Medulla oblongata (tissue), 1 donor: ENCODE data around the gene WDR1.

Source experiments
- DNase-seq: peaks from one replicate; pipeline ENCODE4 v3.0.0-alpha.2; 2015; ENCODE audit errors: extremely low spot score

WDR1 gene

GRCh38 chr4:10116569-10117358, at the start of gene WDR1:
Gene WDR1 (minus strand): TSS chr4:10116799. CDS start chr4:10116666, 133 bp downstream.
- DNase-seq = peak; percentile 95

- DNase-seq = peak; percentile 76
Measured at GRCh38 chr4:10164877-10165283, 48.3 kb upstream of the WDR1 start.

- DNase-seq = no peak
Measured at GRCh38 chr4:10163296-10163695, 46.7 kb upstream of the WDR1 start.

DNA sequence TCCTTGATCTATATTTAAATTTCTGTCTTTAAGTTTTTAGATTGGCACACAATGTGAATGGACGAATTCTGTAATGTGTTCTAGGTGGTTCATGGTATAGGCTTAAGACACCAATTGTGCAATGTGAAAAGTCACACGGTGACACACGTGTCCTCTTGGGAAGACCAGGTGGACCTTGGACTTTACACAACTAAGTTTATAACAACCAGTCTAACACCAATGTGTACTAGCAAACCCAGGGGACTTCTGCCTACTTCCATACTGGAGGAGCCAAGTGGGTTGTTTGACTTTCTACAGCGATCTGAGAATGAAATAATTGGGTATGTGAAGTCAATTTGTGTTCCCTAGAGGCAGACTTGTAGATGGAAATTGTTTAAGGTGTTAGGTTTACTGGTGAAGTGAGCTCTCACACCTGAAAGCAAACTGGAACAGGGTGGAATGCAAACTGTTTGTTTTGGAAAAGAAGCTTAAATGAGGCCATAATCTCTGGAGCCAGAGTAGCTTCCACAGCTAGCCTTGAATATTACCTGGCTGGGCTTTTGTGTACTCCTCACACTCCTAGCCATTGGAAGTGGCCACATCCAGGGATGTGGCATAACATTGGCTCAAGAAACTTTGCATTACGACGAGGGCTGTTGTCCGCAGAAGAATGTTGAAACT, 45.9 kb upstream of the WDR1 start:
- no peak for DNase-seq

- DNase-seq = no peak
Measured at GRCh38 chr4:10161840-10162239, 45.2 kb upstream of the WDR1 start.

DNA sequence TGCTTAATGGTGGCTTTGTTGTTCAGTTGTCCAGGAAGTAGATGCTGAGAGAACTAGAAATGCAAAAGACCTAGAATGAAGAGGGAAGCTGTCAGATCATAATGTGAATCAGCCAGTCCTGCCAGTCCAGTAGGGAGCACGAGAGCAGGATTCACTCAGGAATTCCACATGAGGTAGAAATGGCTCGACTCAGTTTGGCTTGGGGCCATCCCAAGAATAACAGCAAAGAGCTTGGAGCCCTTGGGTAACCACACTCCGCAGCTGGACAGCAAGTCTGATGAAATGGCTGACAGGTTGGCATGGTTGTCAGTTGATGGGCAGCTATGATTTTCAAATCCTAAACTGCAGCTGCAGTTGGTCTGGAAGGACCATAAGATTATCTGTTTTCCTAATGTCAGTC, 44.5 kb upstream of the WDR1 start:
- no peak for DNase-seq

- DNase-seq = peak; percentile 20
Measured at GRCh38 chr4:10160281-10160856, 43.8 kb upstream of the WDR1 start.

DNA sequence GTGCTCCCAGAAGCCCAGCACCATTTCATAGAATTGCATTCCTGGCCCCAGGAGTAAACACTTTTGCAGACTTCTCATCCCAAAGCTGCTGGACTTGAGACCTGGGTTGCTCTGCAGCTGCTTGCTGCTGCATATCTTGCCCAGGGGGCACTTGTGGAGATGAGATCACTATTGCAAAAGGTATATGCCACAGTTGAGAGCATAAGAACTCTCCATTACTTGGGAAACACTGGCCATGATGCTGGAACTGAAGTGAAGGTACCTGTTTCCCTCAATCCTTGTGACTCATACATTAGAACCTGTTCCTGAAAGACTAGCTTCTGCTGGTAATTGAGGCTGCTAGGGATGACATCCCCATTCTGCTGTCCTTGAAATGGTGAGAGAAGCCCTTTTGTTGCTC, 43.1 kb upstream of the WDR1 start:
- DNase-seq = no peak

- DNase-seq = no peak
Measured at GRCh38 chr4:10158333-10158942, 41.8 kb upstream of the WDR1 start.

DNA sequence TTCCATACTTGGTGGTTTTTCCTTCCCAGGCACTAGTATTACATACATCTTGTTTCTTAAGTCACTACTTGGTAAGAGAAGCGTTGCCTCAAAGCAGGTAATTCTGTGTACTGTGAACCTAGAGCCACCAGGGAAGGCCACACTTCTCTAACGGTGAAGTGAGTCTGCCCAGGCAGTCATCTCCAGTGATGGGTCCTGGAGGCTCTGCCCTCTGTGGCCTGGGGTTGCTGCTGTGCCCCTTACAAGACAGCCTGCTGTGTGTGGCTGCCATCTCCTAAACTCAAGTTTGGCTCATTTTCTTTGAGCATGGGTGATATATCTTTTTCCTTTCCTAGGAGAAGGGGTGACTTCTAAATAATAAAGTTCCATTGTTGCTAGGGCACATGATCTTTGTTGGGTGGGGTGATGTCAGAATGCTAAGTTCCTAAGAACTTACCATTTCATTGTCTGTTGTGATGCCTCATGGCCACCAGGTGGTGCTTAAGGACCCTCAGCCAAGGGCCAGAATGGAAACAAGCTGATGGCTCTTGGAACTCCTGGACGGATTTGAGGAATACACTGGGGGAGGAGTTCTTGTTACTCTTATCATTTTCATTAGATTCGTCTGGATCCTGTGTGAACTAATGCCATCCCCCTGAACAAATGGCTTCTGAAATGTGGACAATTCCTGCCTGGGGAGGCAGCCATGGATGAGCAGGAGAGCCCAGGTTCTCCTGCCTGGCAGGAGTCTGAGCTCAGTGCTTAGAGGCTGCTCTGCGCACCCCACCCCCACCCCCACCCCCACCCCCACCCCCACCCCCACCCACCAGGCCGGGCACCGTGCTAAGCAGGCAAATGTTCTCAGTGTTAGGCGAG, 41.1 kb upstream of the WDR1 start:
- DNase-seq = peak; percentile 80

DNA sequence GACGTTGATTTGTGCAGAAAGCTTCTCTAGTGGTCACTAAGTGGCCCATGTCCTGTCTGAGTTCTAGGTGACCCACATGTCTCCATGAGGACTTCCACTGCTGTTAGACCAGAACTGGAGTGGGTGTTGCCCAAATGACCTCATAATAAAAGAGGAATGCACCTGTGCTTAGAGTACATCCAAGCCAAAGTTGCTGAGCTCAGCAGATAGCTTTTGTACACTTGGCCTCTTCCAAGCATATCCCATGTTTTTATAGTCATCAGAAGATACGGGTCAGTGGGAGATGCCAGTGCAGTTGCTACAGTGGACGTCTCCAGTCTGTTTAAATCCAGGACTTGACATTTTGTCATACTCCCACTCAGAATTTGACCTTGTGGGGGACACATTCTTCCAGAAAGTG, 37.6 kb upstream of the WDR1 start:
- DNase-seq = no peak

DNA sequence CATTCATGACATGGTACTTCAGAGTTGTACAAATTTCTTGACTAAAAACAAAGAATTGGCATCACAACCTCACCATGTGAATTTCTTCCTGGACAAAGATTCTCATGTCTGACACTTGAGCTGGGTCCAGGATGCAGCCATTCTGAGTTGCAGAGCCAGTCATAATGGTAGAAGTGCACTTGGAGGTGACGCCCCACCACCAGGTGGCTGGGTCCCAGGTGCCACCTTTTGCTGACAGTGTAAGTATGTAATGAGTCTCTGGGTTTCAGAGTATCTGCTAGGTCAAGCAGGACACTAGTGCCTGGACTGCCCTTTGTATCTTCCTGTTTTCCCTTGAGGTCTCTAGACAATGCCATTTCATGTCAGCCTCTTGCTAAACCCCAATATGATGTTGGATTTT, 36.6 kb upstream of the WDR1 start:
- no peak for DNase-seq

GRCh38 chr4:10151182-10151581, 34.6 kb upstream of the WDR1 start:
- DNase-seq = no peak

- DNase-seq = no peak
Measured at GRCh38 chr4:10144966-10145365, 28.4 kb upstream of the WDR1 start.

DNA sequence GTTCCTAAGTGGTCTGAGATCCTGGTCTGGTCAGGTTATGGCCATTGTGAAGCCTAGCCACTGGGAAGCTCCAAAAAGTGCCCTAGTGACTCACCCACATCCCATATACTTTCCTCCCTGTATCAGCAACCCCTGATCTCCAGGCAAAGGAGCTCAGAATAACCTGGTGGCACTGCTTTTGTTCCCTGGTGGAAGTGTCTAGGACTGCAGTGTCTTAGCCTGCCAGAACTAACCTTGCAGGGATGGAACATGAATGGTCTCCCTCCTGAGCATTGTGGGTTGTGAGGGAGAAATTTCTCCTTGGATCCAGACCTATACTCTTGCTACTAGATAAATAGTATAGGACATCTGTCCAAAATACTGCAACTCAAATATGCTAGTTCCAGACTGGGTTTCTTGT, 27.9 kb upstream of the WDR1 start:
- no peak for DNase-seq

DNA sequence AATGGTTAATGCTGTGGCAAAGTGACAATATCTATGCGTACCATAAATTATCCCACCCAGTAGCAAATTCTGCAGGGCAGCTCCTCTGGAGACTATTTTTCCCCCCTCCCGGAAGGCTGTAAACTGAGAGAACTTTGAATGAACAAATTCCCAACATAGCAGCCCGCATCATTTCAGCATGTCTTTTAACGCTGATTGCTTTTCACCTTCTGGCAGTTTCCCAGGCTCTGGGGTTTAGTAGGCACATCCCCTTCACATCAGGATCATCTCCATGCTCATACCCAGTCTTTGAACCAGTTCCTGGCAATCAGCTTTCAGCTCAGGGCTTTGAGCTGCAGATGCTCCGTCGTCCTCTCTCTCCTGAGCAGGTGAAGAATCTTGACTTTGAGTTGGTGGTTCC, 26.6 kb upstream of the WDR1 start:
- no peak for DNase-seq

GRCh38 chr4:10140866-10141759, 24.5 kb upstream of the WDR1 start:
- no peak for DNase-seq

- DNase-seq = no peak
Measured at GRCh38 chr4:10139518-10139917, 22.9 kb upstream of the WDR1 start.

DNA sequence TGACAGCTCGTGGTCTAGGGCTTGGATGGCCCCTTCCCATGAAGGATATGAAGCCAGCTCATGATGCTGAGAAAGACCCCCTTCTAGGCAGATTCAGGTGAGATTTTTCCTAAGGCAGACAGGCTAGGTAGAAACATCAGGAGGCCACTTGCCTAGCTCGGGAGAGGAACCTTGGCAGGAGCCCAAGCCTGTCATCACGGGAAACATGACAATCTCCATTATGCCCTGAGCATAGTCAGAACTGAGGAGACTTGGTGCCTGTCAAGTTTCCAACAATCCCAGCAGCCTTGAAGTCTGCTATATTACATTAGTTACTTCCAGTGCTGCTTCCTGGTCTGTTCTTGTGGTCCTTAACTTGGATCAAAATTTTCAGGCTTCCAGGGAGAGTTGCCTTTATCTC, 18.7 kb upstream of the WDR1 start:
- no peak for DNase-seq

- DNase-seq = no peak
Measured at GRCh38 chr4:10134141-10134540, 17.5 kb upstream of the WDR1 start.

- no peak for DNase-seq
Measured at GRCh38 chr4:10131202-10131601, 14.6 kb upstream of the WDR1 start.
